GM18507 (cell line): Measurements from ENCODE around the gene FOXO4.

Experiments used
- DNase-seq: peaks from one replicate; pipeline ENCODE4 v3.0.0; 2011; ENCODE audit warnings: low read depth; ENCODE audit not compliant: insufficient read length; ENCODE audit errors: extremely low spot score
- FAIRE-seq: peaks from 2 replicates; lab custom pipeline; 2011; peaks lifted over from hg19 to GRCh38; lab: Jason Lieb, UNC

Gene FOXO4

DNA sequence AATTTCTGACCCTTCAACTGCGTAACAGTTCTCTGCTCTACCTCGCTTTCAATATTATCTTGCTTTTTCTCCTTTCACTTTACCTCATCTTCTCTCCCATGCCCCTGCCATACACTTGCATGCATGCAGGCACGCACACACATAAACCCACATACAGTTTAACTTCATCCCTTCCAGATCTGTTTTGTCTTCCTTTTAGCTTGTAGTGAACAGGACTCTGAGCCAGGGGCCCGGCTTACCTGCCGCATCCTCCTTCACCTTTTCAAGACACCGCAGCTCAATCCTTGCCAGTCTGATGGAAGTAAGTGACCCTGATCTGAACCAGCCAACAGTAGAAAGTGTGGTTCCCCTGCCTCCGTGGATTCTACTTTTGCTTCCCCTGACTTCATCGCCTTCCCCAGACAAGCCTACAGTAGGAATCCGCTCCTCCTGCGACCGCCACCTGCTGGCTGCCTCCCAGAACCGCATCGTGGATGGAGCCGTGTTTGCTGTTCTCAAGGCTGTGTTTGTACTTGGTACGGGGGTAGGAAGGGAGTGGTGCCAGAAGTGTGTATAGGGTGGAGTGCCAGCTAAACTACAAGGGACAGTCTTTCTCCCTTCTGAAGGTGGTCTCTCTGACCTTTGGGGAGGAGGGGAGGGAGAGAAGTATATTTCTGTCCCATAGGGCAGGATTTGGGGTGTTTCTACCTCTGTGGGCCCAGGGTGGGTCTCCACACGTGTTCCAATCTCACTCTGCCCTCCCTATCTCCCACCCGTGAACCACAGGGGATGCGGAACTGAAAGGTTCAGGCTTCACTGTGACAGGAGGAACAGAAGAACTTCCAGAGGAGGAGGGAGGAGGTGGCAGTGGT is 33.5 kb downstream of the FOXO4 start:
- DNase-seq (no peak), FAIRE-seq (peak; percentile 89)

DNA sequence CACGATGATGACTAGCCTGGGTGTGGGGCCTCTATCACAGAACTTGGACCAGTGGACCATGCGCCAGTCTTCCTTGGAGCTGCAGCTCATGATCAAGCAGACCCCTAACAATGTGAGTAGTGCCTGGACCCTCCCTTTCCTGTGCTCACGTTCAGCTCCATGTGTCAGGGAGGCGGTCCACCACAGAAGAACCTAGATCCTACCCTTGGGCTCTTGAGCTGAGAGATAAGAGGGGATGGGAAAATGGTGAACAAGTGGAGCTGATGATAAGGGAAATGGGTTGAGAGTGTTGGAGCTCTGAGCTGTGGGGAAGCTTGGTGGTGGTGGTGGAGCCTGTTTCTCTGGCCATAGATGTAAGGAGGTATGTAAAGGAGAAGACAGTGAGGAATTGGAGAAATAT is 35.9 kb downstream of the FOXO4 start:
- DNase-seq (no peak), FAIRE-seq (no peak)

DNA sequence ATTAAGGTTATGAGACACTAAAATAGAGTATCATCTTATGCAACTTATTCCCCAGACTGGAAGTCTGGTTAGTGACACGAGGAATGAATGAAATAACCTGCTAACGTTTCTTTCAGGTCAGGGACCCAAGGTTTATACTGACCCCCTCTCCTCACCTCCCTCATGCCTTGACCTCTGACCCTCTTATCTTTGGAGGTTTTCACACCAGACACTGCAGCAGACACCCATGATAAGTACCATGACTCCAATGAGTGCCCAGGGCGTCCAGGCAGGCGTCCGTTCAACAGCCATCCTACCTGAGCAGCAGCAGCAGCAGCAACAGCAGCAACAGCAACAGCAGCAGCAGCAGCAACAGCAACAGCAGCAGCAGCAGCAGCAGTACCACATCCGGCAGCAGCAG is 44.8 kb downstream of the FOXO4 start:
- FAIRE-seq = no peak

DNA sequence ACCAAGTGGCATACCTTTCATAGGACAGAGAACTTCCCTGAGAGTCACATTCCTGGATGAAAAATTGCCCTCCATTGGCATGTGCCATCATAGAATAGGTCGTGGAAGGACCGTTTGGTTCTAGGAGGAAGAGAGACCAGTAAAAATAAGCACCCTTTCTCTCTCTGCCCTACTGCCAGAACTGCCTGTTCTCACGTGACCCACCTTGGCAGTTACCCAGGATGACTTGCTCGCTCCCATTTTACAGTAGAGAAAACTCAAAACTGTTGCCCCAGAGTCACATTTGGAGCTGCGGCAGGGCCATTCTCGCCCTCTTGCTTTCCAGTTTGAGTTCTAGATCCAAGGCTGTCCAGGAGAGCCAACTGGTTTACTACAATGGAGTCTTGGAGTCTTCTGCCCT is 47.9 kb downstream of the FOXO4 start:
- FAIRE-seq (no peak), DNase-seq (no peak)

More for the DNA sequence above, 44.8 kb downstream of the FOXO4 start:
- no peak for DNase-seq

DNA sequence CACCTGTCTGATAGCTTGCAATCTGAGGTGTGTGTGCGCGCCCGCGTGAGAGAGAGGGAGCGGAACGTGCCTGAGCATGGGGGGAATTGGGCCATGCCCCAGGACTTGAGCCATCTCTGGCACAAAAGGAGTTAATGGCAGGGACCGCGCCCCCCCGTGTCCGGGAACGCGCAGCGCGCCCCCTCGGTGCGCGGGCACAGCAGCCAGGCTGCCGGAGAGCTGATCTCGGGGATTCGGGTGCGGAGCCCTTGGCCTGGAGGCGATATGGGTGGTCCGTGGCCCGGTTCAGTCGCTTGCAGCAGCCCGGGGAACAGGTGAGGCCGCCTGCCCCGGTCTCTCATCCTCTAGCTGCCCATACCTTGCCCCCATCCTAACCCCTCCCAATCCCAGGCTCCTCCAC is 49.0 kb downstream of the FOXO4 start, which contains the start of gene NLGN3:
Gene NLGN3 (plus strand): TSS at position 191 of the 400 bp plus-strand sequence. CDS start 2,909 bp downstream, outside the sequence.
- DNase-seq (no peak), FAIRE-seq (no peak)

DNA sequence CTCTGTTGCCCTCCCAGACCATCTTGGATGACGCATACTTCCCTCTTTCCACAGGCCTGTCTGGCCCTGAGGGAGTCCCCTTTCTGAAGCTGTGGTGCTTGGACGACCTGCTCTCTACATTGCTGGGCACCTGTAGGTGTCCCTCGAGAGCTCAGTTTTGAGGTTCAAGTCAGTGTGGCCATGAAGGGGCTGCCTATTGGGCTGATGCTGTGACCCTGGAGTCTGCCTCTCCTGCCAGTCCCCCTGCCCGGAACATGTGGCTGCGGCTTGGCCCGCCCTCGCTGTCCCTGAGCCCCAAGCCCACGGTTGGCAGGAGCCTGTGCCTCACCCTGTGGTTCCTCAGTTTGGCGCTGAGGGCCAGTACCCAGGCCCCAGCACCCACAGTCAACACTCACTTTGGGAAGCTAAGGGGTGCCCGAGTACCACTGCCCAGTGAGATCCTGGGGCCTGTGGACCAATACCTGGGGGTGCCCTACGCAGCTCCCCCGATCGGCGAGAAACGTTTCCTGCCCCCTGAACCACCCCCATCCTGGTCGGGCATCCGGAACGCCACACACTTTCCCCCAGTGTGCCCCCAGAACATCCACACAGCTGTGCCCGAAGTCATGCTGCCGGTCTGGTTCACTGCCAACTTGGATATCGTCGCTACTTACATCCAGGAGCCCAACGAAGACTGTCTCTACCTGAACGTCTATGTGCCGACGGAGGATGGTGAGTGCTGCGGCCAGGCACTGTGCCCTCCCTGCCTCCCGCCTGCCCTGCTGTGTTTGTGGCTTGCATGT is 52.0 kb downstream of the FOXO4 start:
- FAIRE-seq (no peak), DNase-seq (no peak)

DNA sequence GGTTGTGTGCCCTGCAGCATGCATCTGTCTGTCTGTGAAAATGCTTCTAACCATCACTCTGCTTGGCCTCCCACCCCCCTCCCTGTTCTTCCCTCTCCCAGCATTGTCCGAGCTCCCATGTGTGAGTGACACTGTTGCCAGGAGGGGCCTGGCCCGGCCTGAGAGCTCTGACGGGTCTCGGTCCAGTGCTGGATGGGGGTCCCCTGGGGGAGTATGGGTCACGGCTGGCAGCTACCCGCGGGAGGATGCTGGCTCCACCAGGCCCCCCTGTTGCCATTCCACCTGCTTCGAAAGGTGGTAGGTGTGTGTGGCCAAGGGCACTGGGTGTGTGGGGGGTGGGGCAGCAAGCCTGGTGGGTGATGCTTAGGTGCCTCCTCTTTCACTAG is 52.6 kb downstream of the FOXO4 start:
- no peak for FAIRE-seq
- no peak for DNase-seq

DNA sequence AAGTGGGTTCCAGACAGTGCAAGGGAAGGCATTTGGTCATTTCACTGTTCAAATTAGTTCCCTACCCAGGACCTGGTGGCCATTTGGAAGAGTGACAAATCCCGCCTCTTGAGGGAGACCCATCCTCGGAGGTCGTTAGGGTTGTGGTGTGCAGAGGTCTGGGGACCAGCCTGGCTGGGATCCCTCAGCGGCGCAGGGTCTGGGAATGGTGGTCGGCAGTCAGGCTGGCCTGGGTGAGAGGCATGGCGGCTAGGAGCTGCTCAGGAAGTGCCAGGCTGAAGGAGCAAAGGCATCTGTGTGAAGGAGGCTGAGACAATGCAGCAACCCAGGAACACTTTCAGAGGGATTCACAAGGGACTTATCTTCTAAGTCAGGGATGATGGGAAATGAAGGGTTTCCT is 55.7 kb downstream of the FOXO4 start:
- FAIRE-seq = no peak
- no peak for DNase-seq
